SK-N-MC (cell line): Measurements from ENCODE around the gene RSRC1.

Experiments used
- EZH2 ChIP-seq: fragments of 200-600 bp; sonication (generic); IDR thresholded peaks from one replicate; pipeline ENCODE4 v1.6.1; 2017; ENCODE audit warnings: antibody characterized with exemption
- POLR2AphosphoS5 ChIP-seq: IDR thresholded peaks from 2 replicates; pipeline ENCODE4 v1.6.1; 2012; ENCODE audit warnings: mild to moderate bottlenecking, low read depth, low read length, borderline replicate concordance

DNA sequence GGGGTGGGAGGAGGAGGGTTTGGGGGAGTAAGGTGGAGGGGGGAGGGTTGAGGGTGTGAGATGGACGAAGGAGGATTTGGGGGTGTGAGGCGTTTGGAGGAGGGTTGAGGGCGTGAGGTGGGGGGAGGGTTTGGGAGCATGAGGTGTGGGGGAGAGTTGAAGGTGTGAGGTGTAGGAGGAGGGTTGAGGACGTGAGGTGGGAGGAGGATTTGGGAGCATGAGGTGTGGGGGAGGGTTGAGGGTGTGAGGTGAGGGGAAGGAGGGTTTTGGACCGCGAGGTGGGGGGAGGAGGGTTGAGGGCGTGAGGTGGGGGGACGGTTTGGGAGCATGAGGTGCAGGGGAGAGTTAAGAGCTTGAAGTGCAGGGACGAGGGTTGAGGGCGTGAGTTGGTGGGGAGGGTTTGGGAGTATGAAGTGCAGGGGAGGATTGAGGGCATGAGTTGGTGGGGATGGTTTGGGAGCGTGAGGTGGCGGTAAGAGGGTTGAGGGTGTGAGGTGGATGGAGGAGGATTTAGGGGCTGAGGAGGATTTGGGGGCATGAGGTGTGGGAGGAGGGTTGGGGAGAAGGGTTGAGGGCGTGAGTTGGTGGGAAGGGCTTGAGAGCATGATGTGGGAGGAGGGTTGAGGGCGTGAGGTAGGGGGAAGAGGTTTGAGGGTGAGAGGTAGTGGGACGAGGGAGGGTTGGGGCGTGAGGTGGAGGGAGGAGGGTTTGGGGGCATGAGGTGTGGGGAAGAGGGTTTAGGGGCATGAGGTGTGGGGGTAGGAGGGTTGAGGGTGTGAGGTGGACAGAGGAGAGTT lies 462.3 kb downstream of the RSRC1 start:
- TF ChIP-seq POLR2AphosphoS5, result no peak
- no peak for TF ChIP-seq EZH2
